ENCODE measurements around the gene AMZ1. TPM values are rescaled to one million over a fixed set of nuclear protein-coding genes. Genes with fewer than 3 reads are reported as not detected.
A peak's percentile ranks its signal among the peaks of the same experiment; 100 is the strongest.

Gene AMZ1
- total RNA-seq, 1 experiment from 2014 or later, result not detected

DNA sequence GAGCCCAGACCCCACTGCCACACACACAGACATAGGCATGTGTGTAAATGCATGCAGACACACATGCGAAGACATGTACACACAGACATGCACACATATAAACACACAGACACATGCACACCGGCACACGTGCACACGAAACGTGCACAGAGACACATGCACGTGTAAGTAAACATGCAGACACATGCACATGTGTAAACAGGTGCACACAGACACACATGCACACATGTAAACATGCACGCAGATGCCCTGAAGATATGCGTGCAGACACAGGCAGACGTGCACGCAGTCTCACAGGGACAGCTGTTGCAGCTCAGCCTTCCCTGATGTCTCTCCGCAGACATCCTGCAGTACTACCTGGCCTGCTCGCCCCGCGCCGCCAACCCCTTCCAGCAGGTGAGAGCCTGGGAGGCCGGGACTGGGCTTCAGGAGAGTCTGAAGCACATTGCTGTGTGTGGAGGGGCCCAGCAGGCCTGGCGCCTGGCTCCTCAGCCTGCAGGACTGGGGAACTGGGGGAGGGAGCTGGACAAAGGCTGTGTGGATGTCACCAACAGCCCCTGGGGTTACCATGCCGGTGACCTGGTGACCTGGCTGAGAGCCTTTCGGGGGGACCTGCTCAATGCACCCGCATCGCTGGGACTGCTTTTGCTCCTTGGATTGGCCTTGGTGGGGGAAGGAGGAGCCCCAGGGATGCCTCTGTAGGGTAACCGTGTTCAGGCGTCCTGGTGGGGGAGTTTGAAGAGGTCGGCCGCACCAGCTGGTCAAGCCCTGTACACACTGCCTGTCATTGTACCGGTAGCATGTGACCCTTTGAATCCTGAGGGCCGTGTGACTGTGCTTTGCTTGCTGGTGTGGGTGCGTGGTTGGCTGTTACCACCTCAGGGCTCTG is 35.9 kb upstream of the AMZ1 start:
- no peak for DNase-seq (ENCODE audit: low spot score)

DNA sequence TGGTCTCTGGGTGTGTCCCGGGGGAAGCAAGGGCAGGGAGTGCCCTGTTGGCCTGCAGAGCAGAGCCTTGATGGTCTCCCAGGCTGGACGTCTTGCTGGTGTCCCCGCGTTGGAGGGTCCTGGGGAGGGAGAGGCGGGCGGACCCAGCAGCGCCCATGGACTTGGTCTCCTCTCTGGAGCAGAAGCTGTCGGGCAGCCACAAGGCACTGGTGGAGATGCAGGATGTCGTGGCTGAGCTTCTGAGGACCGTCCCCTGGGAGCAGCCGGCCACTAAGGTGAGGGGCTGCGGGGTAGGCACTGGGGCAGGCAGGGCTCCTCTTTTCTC is 35.3 kb upstream of the AMZ1 start:
- DNase-seq (ENCODE audit: low spot score), result no peak

DNA sequence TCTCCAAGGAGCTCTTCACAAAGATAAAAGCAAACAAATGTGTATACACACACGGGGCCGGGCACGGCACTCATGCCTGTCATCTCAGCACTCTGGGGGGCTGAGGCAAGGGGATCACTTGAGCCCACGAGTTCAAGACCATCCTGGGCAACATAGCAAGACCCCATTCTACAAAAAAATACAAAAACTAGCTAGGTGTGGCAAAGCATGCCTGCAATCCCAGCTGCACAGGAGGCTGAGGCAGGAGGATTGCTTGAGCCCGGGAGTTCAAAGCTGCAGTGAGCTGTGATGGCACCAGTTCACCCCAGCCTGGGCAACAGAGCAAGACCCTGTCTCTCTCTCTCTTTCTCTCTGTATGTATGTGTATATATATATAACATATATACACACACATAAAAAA is 33.9 kb upstream of the AMZ1 start:
- no peak for DNase-seq (ENCODE audit: low spot score)

DNA sequence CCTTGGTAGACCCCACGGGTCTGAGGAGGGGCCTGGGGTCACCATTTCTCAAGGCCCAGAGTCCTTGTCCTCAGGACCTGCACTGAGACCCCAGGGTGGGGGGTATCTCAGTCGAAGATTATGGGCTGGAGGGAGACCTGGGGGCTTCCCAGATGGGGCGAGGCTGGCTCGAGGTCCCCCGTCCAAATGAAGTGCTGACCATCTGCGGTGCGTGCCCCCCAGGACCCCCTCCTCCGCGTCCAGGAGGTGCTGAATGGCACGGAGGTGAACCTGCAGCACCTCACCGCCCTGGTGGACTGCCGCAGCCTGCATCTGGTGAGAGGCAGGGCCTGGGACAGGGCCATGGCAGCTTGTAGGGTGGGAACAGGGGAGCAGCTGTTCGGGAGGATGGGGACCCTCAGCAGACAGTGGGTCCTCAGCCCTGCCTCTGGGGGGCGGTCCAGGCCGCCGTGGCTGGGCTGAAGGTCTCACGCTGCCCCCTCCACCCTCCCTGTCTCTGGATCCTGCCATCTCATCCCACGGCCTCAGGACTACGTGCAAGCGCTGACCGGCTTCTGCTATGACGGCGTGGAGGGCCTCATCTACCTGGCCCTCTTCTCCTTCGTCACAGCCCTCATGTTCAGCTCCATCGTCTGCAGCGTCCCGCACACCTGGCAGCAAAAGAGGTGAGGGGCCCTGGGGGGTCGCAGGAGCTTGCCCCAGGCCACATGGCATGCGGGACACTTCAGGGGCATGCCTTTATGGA is 32.0 kb upstream of the AMZ1 start:
- DNase-seq (ENCODE audit: low spot score), result no peak

DNA sequence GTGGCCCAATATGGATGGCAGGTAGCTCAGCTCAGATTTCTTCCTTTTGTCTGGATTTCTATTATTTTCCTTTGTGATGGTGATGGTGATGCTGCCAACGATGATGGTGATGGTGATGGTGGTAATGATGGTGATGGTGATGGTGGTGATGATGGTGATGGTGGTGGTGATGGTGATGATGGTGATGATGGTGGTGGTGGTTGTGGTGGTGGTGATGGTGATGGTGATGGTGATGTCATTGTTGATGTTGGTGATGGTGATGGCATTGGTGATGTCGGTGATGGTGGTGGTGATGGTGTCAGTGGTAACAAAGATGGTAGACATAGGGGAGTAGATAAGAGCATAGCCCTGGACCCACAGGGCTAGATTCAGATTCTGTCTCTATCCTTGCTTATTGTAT is 30.8 kb upstream of the AMZ1 start:
- no peak for DNase-seq (ENCODE audit: low spot score)

DNA sequence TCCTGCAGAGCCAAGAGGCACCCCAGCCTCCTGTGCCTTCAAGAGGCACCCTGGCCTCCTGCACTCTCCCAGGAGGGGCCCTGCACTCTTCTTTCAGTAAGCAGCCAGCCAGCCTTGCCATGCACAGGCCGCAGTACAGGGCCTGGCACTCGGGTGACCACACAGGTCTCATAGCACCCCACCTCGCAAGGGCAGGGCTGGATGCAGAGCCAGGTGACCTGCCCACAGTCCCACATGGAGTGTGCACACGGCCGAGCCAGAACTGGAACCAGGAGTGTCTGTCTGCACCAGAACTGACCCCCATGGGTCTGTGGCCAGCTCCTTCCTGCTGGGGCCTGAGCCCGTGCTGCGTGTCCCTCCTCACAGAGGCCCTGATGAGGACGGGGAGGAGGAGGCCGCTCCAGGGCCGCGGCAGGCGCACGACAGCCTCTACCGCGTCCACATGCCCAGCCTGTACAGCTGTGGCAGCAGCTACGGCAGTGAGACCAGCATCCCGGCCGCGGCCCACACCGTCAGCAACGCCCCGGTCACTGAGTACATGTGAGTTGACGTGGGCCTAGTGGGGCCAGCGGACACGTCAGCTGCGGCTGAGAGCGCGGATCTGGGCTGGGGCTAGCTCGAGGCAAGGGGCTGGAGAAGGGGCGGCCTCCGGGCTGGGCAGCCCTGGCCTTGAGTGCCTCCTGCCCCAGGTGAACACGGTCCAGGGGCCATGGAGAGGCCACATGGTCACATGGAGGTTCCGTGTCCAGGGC is 29.9 kb upstream of the AMZ1 start:
- DNase-seq (ENCODE audit: low spot score), result no peak

DNA sequence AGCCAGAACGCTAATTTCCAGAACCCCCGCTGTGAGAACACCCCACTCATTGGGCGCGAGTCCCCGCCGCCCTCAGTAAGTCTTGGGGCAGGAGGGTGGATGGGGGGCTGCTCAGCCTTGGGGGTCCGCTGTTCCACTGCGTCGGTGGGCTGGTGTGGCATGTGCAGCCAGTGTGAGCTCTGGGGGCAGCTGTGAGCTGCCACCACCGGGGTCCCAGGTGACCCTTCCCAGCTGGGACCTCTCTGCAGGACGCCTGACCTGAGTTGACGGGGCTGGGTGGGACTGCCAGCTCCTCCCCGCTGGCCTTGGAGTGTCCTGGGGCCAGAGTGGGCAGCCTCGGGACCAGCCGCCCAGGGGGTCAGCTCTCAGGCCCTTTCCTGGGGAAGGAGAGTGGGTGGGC is 29.1 kb upstream of the AMZ1 start:
- no peak for DNase-seq (ENCODE audit: low spot score)

DNA sequence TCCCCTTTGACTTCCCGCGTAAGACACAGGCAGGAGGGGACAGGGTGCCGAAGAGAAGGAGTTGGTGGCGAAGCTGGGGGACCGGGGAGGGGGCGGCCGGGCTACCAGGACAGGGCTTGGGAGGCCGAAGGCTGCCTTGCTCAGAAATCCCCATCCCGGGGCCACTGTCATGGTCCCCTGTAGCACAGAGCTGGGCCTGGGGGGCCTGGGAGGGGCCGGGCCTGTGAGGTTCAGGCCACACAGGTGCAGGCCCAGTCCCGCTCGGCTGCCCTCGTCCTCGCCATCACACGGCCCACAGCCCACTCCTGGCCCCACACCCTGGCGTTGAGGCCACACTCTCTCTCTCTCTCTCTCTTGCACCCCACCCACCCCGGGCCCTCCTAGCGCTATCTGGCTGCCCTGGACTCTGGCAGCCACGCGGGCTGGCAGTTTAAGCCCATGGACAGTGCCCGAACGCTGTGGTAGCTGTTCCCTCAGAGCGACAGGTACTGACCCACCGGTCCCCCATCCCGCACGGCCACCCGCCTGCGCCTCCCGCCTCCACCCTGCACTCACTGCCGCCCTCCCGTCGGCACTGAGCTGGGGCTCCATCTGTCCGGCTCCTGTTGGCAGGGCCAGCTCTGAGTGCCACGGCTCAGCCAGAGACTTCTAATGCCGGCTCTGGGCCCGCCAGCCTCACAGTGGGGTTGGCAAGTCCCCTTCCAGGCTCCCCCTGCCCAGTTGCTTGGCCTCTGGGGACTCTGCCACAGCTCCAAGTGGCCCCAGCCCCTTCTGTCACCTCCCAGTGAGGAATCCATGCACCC is 28.2 kb upstream of the AMZ1 start:
- no peak for DNase-seq (ENCODE audit: low spot score)

DNA sequence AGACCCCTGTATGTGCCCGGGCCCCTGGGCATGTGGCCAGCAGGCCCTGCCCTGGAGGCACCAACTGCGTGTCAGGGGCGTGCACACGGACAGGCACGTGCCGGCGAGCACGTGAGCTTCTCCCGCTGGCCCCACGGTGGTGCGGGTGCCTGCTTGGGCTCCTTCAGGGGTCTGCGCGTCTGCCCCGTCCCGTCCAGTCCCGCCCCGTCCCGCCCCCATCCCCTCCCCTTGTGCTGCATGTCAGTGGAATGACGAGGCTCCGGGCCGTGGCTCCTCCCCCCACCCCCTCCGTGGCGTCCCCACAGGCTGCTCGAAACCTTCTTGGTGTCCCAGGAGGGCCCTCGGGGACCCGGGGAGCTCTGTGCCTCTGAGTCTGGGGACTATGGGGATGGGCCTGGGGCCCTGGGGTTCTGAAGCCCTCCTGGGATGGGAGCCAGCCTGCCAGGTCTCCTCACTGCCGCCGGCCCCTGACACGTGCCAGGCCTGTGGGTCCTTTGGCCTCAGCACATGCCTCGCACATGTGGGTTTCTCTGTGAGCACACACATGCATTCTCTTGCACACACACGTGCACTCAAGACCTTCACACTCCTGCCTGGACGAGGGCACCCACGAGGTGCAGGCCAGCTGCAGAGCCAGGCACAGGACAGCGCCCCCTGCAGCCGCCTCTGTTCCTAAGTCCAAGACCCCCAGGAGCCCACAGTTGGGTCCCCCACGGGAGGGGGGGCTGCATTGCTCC is 27.5 kb upstream of the AMZ1 start:
- DNase-seq (ENCODE audit: low spot score), result no peak

DNA sequence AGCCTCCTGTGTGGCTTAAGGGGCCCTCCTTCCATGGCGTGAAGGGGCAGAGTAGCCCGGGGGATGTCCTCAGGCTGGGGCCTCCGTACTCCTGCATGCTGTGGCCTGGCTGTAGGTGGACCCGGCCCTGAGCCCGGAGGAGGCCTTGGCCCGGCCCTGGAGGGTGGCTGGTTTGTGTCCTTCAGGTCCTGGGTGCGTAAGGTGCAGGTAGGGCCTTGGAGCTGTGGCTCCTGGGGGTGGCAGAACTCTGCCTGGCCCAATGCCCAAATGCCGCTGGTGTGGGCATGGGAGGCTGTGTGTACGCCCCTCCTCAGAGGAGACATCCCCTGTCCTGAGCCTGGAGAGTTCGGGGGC is 26.9 kb upstream of the AMZ1 start:
- DNase-seq (ENCODE audit: low spot score), result no peak

DNA sequence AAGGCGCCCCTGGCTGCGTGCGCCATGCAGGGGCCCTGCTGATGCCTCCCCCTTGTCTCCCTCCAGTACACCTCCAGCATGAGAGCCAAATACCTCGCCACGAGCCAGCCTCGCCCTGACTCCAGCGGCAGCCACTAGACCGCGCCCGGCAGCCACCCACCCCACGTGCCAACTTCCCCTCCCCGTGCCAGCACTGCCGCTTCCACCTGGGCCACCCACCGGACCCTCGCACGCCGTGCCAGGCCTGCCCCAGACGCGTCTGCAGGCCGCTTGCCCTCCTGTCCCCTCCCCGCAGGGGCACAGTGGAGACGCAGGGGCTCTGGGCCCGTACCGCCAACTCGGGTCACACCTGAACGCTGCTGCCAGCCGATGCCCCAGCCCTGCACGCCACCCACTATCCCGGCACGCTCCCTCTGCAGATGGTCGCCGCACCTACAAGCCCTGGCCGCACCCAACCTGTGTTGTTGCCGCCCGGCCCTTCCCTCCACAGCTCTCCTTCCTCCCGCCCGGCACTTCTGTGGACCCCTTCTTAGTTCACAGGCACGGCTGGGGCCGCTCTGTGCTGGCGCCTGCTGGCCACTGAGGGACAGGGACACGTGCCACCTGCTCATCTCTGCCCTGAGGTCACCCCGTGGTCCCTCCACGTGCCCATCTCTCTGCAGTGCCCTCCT is 26.3 kb upstream of the AMZ1 start:
- no peak for DNase-seq (ENCODE audit: low spot score)

DNA sequence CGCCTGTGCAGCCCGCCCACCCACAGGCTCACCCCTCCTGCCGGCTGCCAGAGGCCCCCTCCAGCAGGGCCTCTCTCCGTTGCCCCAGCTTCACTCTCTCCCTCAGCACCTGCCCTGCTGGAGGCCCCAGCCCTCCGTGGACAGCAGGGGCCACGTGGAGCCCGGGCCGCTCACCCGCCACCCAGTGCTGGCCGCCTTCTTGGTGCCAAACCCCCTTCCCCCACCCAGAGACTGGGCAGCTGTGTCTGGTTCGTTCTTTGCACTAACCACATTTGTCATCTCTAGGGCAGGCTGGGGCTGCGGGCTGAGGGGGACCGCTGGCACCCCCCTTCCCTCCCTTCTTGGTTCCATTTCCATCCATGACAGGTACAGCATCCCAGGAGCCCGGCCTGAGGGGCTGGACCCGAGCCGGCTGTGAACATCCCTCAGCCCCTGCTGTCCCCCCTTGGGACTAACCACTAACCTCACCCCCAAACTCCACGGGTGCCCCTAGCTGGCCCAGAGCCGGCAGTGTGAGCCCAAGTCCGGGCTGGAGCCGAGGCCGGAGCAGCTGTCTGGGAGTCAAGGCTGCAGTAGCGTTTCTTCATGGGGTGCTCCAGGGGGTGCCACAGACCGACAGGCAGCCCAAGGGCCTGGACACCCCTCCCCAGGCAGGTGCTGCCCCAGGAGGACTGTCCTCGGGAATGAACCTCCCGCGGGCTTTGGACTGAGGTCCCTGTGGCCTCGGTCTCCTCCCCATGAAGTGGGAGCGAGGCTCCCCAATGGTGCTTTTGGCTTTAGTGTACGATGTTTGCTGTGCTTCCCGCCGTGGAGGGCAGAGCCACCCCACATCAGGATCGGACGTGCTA is 25.5 kb upstream of the AMZ1 start:
- DNase-seq (ENCODE audit: low spot score), result no peak

DNA sequence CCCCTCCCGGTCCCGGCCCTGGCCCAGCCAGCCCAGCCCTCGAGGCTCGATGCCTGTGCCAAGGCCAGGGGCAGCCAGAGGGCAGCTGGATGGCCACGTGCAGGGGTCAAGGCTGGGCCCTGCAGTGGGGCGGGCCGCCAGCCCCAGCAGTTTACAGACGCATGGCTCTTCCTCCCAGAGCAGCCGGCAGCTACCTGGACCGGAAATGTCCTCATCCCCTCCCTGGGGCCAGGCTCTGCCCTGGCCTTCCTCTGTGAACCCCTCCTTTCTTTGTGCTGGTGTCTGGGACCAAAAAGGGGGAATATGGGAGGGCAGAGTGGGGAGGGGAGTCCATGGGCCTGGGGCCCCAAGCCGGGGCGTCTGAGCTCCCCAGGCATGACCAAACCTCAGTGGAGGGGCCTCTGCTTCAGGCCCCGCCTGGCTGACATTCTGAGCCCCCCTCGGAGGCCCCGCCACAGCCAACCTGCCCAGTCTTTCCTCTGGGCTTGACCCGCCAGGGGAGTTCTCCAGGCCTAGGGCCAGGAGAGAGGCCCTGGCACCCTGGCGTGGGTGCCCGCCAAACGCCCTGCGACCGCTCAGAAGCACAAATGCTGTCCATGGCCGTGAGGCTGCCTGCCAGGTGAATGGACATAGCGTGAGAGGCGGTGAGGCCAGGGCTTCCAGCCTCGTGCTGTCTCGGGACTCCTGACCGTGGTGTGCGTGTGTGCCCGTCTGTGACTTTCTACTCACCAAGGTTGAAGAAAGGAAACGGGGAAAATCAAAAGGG is 24.7 kb upstream of the AMZ1 start:
- peak; percentile 35 for DNase-seq (ENCODE audit: low spot score)

DNA sequence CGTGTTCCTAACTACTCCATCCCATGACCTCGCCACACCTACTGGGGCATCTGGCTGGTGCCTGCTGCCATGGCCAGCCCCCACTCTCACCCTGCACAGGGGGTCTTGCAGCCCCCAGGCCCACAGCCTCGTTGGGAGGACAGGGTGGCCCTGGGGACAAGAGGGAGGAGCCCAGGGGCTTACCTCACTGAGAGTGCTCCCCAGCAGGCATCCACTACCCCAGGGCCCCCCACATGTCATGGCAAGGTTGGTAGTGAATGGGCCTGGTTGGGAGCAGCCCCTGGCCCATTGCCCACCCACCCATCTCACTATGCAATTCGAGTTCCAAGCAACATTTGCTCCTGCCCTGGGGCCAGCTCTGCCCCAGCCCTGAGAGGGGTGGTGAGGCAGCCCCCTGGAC is 24.0 kb upstream of the AMZ1 start:
- no peak for DNase-seq (ENCODE audit: low spot score)

DNA sequence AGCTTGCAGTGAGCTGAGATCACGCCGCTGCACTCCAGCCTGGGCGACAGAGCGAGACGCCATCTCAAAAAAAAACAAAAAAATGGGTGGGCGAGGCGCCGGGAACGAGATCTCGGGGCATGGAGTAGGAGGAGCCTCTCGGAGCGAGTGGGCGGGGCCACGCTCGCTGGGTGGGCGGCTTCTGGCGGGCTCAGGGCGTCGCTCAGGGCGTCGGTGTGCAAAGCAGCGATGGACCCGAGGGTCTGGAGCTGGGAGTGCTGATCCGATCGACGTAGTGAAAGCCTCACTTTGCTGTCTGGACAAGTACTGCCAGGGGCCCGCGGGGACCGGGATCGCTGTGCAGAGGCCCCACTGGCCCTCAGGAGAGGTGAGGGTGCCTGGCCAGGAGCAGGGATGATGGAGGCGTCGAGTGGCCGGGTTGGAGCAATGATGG is 22.6 kb upstream of the AMZ1 start:
- no peak for DNase-seq (ENCODE audit: low spot score)

DNA sequence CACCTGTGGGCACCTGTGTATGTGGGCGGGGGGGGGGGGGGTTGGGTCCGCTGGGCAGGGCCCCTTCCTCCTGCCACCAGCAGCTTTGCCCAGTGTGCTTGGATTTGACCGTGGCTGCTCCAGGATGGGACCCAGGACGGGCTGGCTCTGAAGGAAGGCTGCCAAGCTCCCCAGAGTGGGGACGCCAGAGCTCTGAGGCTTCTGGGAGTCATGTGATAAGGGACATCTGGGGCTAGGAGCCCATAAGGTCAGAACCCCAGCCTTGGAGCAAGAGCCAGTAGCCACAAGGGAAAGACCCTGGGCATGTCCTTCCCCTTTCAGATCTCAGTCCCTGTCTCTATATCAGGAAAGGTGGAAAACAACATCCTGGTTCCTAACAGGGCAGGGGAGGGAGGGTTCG is 21.8 kb upstream of the AMZ1 start:
- no peak for DNase-seq (ENCODE audit: low spot score)

DNA sequence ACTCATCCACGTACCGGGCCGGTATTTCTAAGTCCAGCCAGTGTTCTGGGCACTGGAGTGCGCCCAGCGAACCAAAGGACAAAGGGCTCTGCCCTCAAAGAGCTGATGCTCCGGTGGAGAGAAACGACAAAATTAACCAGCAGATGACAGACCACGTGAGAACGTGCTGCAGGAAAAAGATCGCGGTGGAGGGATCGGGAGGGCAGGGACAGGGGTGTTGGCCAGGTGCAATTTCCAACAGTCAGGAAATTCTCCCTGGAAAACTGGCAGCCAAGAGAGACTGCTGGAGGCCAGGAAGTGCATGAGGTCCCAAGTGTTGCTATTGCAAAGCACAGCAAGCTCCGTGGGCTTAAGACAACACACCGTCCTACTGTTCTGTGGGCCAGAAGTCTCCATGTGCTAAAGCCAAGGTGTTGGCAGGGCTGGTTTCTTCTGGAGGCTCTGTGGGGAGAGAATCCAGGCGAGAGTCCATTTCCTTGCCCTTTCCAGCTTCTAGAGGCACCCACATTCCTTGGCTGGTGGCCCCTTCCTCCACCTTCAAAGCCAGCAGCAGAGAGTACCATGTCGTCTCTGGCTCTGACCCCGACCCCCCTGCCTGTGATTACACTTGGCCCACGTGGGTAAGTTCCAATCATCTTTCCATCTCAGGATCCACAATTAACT is 21.3 kb upstream of the AMZ1 start:
- no peak for DNase-seq (ENCODE audit: low spot score)

DNA sequence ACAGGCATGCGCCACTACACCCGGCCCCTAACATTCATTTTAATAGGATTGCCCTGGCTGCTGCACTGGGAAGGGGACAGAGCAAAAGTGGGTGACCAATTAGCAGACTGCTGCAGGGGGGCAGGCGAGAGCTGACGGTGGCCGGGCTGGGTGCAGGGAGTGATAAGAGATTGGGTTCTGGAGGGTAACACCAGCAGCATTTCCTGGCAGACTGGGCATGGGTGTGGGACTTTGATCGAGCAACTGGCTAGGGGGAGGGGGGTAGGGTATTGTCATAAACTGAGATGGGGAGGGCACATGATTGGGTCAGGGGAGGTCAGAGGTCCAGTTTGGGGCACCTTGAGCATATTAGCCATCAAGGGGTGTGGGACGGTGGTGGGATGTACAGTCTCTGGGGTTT is 20.2 kb upstream of the AMZ1 start:
- no peak for DNase-seq (ENCODE audit: low spot score)

All from HT-29 (cell line).